K562 (cell line): Measurements from ENCODE around the gene ZFAND2A.
"Not testable (repeated sequence)": the region's sequence is repeated elsewhere in the genome, so short reads cannot be mapped to it uniquely, and the experiment has no call there.

Experiments
- ATF7 ChIP-seq: fragments of 450-650 bp; IDR thresholded peaks from 2 replicates; pipeline ENCODE4 v1.7.1; 2014; ENCODE audit warnings: mild to moderate bottlenecking, moderate library complexity
- CBX8 ChIP-seq: fragments of 200-600 bp; sonication (generic); IDR thresholded peaks from 2 replicates; pipeline ENCODE4 v1.6.1; 2012; ENCODE audit warnings: borderline replicate concordance, mixed run types, low read depth, mild to moderate bottlenecking, moderate library complexity, mixed read lengths, low read length, control low read depth, inconsistent platforms; ENCODE audit not compliant: poor library complexity, severe bottlenecking; ENCODE audit errors: extremely low read depth
- CTCF ChIP-seq, 3 experiments: IDR thresholded peaks in 2 of 3; conservative IDR thresholded peaks in 1 of 3; 2 replicates each; pipeline ENCODE4 v1.5.1; 2011 to 2012; ENCODE audit warnings: low read length in 3 of 3, mild to moderate bottlenecking in 3 of 3, control low read depth in 2 of 3, improper control_type of control experiment in 1 of 3, inconsistent platforms in 1 of 3, low read depth in 1 of 3, mixed read lengths in 1 of 3, moderate library complexity in 1 of 3; ENCODE audit not compliant: insufficient read depth in 2 of 3
- HMG20A ChIP-seq: fragments of 450-650 bp; formaldehyde crosslinking; conservative IDR thresholded peaks from 2 replicates; pipeline ENCODE4 v1.4.0; 2020; ENCODE audit warnings: mild to moderate bottlenecking, mixed read lengths
- KAT2B ChIP-seq: IDR thresholded peaks from one replicate; pipeline ENCODE4 v1.6.1; 2012; ENCODE audit warnings: low read depth, mild to moderate bottlenecking, control low read depth, inconsistent platforms, low read length, moderate library complexity
- NCOR1 ChIP-seq: fragments of 450-650 bp; IDR thresholded peaks from 2 replicates; pipeline ENCODE4 v1.6.1; 2016; ENCODE audit warnings: mild to moderate bottlenecking, moderate library complexity
- PHF8 ChIP-seq: fragments of 200-600 bp; sonication (generic); IDR thresholded peaks from 2 replicates; pipeline ENCODE4 v1.6.1; 2012; ENCODE audit warnings: mixed run types, mild to moderate bottlenecking, inconsistent platforms, low read length, moderate library complexity, borderline replicate concordance
- POLR2A ChIP-seq: fragments of 450-650 bp; conservative IDR thresholded peaks from 2 replicates; pipeline ENCODE4 v1.6.1; 2016
- RCOR1 ChIP-seq, 2 experiments: IDR thresholded peaks; 2 replicates each; pipeline ENCODE4 v1.6.1; 2012; ENCODE audit warnings: low read depth in 2 of 2, low read length in 2 of 2, borderline replicate concordance in 1 of 2, improper control_type of control experiment in 1 of 2
- REST ChIP-seq, 2 experiments: fragments of 450-650 bp; formaldehyde crosslinking in 1 of 2; IDR thresholded peaks; 2 replicates each; pipeline versions ENCODE4 v1.4.0 to v1.6.1; 2014 to 2020; ENCODE audit warnings: mild to moderate bottlenecking in 2 of 2, borderline replicate concordance in 1 of 2, low read depth in 1 of 2
- TCF7L2 ChIP-seq: fragments of 150-350 bp; IDR thresholded peaks from 2 replicates; pipeline ENCODE4 v1.6.1; 2016; ENCODE audit warnings: low read depth, mild to moderate bottlenecking, low read length, moderate library complexity
- USF1 ChIP-seq: sonication (generic); formaldehyde crosslinking; IDR thresholded peaks from 2 replicates; pipeline ENCODE4 v1.9.0; 2022; ENCODE audit warnings: mild to moderate bottlenecking, missing genetic modification reagents
- TF ChIP-seq, protein P1 (sequence below): fragments of 250-450 bp; sonication (Bioruptor Pico); IDR thresholded peaks from 2 replicates; pipeline ENCODE4 v1.8.0; 2021; ENCODE audit warnings: borderline replicate concordance, mild to moderate bottlenecking, moderate library complexity; ENCODE audit not compliant: poor library complexity, severe bottlenecking

- TF ChIP-seq HMG20A (CRISPR knock-in tag); KAT2B; PHF8; CBX8; CTCF (IDR thresholded peaks at IDR 0.05 in 2 of 3, conservative IDR thresholded peaks at IDR 0.05 in 1 of 3; ENCODE audit: insufficient read depth in 2 of 3, low read depth in 1 of 3, low read length in 3 of 3); USF1 (CRISPR knock-in tag); TCF7L2; REST (IDR thresholded peaks at IDR 0.05; ENCODE audit: borderline replicate concordance); REST (CRISPR knock-in tag; IDR thresholded peaks at IDR 0.05; ENCODE audit: low read depth); NCOR1; POLR2A; RCOR1 (IDR thresholded peaks at IDR 0.05; ENCODE audit: borderline replicate concordance in 1 of 2, low read depth in 2 of 2, low read length in 2 of 2); ATF7: not testable (repeated sequence)
- TF ChIP-seq, protein P1, sequence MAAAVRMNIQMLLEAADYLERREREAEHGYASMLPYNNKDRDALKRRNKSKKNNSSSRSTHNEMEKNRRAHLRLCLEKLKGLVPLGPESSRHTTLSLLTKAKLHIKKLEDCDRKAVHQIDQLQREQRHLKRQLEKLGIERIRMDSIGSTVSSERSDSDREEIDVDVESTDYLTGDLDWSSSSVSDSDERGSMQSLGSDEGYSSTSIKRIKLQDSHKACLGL: not testable (repeated sequence)
These were observed 3.9 kb downstream of the ZFAND2A start for GRCh38 chr7:1155818-1156781.
